HCT116 (cell line): ENCODE data around the gene ROS1.

Source experiments
- EGR1 ChIP-seq: IDR thresholded peaks from 2 replicates; pipeline ENCODE4 v1.6.1; 2012; ENCODE audit warnings: low read depth
- EZH2 ChIP-seq: fragments of 200-600 bp; sonication (generic); IDR thresholded peaks from 2 replicates; pipeline ENCODE4 v1.6.1; 2017; ENCODE audit warnings: antibody characterized with exemption, mixed run types
- EZH2phosphoT487 ChIP-seq: fragments of 200-600 bp; IDR thresholded peaks from 2 replicates; pipeline ENCODE4 v1.6.1; 2018; ENCODE audit warnings: antibody characterized with exemption, borderline replicate concordance
- POLR2A ChIP-seq: IDR thresholded peaks from 2 replicates; pipeline ENCODE4 v1.7.0; 2011; ENCODE audit warnings: borderline replicate concordance; ENCODE audit not compliant: insufficient read depth, insufficient read length; ENCODE audit errors: extremely low read depth
- POLR2AphosphoS5 ChIP-seq: IDR thresholded peaks from 2 replicates; pipeline ENCODE4 v1.6.1; 2011; ENCODE audit warnings: mild to moderate bottlenecking, low read depth, low read length, moderate library complexity
- SP1 ChIP-seq: IDR thresholded peaks from 2 replicates; pipeline ENCODE4 v1.6.1; 2012; ENCODE audit warnings: low read depth
- ZFX ChIP-seq: fragments of 450-650 bp; IDR thresholded peaks from 2 replicates; pipeline ENCODE4 v1.6.1; 2017
- ZNF274 ChIP-seq: fragments of 200-500 bp; sonication (Bioruptor generic); IDR thresholded peaks from 2 replicates; pipeline ENCODE4 v1.6.1; 2014; ENCODE audit warnings: mild to moderate bottlenecking, low read depth, low read length, inconsistent platforms
- TF ChIP-seq, protein P1 (sequence below): IDR thresholded peaks from 2 replicates; pipeline ENCODE4 v1.6.1; 2012; ENCODE audit warnings: low read depth
- TF ChIP-seq, protein P2 (sequence below), 3 experiments: fragments of 200-600 bp in 1 of 3; sonication (generic) in 1 of 3; IDR thresholded peaks in 2 of 3; conservative IDR thresholded peaks in 1 of 3; 2 replicates each; pipeline ENCODE4 v1.5.1; 2012 to 2017; ENCODE audit warnings: low read depth in 2 of 3, low read length in 2 of 3, antibody characterized with exemption in 1 of 3, borderline replicate concordance in 1 of 3, control low read depth in 1 of 3, mild to moderate bottlenecking in 1 of 3, mixed read lengths in 1 of 3, mixed run types in 1 of 3, moderate library complexity in 1 of 3; ENCODE audit not compliant: insufficient read depth in 1 of 3

DNA sequence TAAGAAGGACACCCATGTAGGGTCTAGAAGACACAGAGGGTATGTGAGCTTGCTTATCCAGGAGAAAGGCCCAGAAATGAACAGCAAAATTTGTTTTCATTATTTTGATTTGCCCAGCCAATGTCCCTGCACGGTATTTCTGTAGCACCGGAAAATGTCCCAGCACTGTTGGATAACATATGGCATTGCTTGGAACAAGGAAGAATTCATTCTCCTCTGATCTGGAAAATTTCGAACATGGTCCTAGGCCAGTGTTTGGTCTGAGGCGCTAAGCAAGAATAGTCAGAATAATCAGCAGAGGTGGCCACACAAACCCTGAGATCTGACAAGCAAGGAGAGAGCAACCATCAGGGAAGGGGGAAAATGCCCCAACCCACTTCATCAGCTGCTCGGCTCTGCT, 26.6 kb downstream of the ROS1 start:
- TF ChIP-seq, protein P1, sequence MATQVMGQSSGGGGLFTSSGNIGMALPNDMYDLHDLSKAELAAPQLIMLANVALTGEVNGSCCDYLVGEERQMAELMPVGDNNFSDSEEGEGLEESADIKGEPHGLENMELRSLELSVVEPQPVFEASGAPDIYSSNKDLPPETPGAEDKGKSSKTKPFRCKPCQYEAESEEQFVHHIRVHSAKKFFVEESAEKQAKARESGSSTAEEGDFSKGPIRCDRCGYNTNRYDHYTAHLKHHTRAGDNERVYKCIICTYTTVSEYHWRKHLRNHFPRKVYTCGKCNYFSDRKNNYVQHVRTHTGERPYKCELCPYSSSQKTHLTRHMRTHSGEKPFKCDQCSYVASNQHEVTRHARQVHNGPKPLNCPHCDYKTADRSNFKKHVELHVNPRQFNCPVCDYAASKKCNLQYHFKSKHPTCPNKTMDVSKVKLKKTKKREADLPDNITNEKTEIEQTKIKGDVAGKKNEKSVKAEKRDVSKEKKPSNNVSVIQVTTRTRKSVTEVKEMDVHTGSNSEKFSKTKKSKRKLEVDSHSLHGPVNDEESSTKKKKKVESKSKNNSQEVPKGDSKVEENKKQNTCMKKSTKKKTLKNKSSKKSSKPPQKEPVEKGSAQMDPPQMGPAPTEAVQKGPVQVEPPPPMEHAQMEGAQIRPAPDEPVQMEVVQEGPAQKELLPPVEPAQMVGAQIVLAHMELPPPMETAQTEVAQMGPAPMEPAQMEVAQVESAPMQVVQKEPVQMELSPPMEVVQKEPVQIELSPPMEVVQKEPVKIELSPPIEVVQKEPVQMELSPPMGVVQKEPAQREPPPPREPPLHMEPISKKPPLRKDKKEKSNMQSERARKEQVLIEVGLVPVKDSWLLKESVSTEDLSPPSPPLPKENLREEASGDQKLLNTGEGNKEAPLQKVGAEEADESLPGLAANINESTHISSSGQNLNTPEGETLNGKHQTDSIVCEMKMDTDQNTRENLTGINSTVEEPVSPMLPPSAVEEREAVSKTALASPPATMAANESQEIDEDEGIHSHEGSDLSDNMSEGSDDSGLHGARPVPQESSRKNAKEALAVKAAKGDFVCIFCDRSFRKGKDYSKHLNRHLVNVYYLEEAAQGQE, result no peak
- TF ChIP-seq SP1 (no peak), POLR2A (no peak), EGR1 (no peak), EZH2 (no peak), POLR2AphosphoS5 (no peak), ZNF274 (no peak), ZFX (no peak), EZH2phosphoT487 (no peak)
- TF ChIP-seq, protein P2, sequence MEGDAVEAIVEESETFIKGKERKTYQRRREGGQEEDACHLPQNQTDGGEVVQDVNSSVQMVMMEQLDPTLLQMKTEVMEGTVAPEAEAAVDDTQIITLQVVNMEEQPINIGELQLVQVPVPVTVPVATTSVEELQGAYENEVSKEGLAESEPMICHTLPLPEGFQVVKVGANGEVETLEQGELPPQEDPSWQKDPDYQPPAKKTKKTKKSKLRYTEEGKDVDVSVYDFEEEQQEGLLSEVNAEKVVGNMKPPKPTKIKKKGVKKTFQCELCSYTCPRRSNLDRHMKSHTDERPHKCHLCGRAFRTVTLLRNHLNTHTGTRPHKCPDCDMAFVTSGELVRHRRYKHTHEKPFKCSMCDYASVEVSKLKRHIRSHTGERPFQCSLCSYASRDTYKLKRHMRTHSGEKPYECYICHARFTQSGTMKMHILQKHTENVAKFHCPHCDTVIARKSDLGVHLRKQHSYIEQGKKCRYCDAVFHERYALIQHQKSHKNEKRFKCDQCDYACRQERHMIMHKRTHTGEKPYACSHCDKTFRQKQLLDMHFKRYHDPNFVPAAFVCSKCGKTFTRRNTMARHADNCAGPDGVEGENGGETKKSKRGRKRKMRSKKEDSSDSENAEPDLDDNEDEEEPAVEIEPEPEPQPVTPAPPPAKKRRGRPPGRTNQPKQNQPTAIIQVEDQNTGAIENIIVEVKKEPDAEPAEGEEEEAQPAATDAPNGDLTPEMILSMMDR (IDR thresholded peaks at IDR 0.05 in 2 of 3, conservative IDR thresholded peaks at IDR 0.05 in 1 of 3; ENCODE audit: borderline replicate concordance in 1 of 3, insufficient read depth in 1 of 3, low read depth in 2 of 3, low read length in 2 of 3), result no peak
